ENCODE data around the gene GNAT3.

- TF ChIP-seq CTCF (IDR thresholded peaks at IDR 0.05) = no peak
- TF ChIP-seq POLR2A (IDR thresholded peaks at IDR 0.05) = no peak
Measured at GRCh38 chr7:80415522-80415921, 96.3 kb downstream of the GNAT3 start.
